Epithelial cell of umbilical artery (primary cell): ENCODE results near the gene NEXN. TPM values are rescaled to one million over a fixed set of nuclear protein-coding genes. Genes with fewer than 3 reads are reported as not detected.

ENCODE experiments used
- total RNA-seq: library from RNA; depleted of rRNA; stranded (reverse); fragments of >200 nt; gene quantifications from 2 replicates; pipeline ENCODE4 v1.2.3, GENCODE V29; 2014

Gene NEXN
- 1.6 and 3.0 TPM in 2 replicates for total RNA-seq

DNA sequence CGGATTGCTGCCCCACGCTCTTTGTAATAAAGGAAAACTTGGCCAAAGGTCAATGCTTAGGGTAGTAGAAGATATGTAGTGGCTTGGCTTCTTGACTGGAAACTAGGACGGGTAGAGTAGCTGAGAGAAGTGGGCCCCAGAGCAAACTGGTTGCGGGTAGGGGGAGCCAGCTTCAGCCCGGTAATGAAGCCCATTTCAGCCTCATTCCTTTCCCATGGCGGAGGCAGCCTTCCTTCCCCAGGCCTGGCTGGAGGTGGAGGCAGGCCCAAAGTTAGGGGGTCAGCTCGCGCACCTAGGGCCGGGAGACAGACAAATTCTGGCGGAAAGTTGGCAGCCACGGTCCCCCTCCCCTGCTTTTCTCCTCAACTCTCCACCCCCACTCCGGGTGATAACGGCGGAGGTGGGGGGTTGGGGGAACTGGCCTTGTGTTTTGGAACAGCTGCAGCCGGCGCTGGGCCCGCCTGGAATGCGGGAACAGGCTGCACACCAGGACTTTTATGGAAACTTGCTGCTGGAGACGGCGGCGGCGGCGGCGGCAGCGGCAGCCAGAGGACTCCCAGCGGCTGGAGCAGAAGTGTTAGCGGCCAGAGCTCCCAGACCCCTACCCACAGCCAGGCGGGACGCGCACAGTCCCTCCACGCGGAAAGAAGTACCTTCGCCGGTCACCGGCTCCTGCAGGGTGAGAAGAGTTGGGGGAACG is at the start of gene NEXN:
Gene NEXN (plus strand): TSS at position 544 of the 700 bp plus-strand sequence. CDS start 27,483 bp downstream, outside the sequence.

GRCh38 chr1:77978969-77979876 is 90.8 kb downstream of the NEXN start, which contains the start of gene FUBP1:
FUBP1 (minus strand) TSS chr1:77979072; CDS start chr1:77979004, 68 bp downstream.

Other genes starting within 250 kb of the NEXN start
- gene ZZZ3, start 206.0 kb upstream of the NEXN start, total RNA-seq = 65.0 and 135 TPM in 2 replicates
- gene USP33, start 128.8 kb upstream of the NEXN start, total RNA-seq = 59.1 and 89.1 TPM in 2 replicates
- gene MIGA1, start 109.0 kb upstream of the NEXN start, total RNA-seq = 8.8 and 14.7 TPM in 2 replicates
- gene FUBP1, start 90.4 kb downstream of the NEXN start, total RNA-seq = 121 and 158 TPM in 2 replicates
- gene DNAJB4, start 116.3 kb downstream of the NEXN start, total RNA-seq = 131 and 237 TPM in 2 replicates
- 12.7 and 29.3 TPM in 2 replicates for gene GIPC2, start 157.3 kb downstream of the NEXN start, total RNA-seq